Effector CD4-positive, alpha-beta T cell (primary cell): ENCODE measurements around the gene ZNF669.

Source experiments
- DNase-seq: peaks from one replicate; pipeline ENCODE4 v3.0.0-alpha.2; 2020

Gene ZNF669

GRCh38 chr1:247060771-247061170 is 43.4 kb downstream of the ZNF669 start:
- DNase-seq, result no peak

- DNase-seq, result no peak
These were observed 48.1 kb downstream of the ZNF669 start for GRCh38 chr1:247056071-247056470.

DNA sequence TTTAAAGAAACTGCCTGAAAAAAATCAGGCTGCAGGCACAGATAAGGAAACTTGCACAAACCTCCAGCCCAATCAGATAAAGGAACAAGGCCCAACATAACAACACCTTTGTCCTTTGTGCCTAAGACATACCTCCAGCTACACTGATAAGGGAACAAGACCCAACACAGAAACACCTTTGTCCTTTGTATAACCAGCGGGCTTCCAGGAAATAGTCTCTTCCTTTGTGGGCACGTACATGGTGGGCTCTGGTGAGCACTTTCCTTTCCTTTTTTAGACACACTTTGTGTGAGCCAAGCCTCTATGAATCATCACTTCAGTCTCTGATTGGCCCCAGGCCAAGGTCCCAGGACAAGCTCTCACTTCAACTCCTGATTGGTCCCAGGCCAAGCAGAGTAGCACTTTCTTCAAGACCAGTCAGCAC is 49.2 kb downstream of the ZNF669 start:
- DNase-seq, result no peak
